OCI-M2 (cell line): Measurements from ENCODE around the gene ST3GAL5.
A peak's percentile ranks its signal among the peaks of the same experiment; 100 is the strongest.
"Not testable (repeated sequence)": the region's sequence is repeated elsewhere in the genome, so short reads cannot be mapped to it uniquely, and the experiment has no call there.

Experiments used
- DNase-seq: peaks from one replicate; lab custom pipeline; 2025; ENCODE audit not compliant: unreplicated experiment; lab: John Stamatoyannopoulos, UW

ST3GAL5 gene

GRCh38 chr2:85888684-85889626 is at the start of gene ST3GAL5:
Gene ST3GAL5, minus strand, starts transcription at chr2:85888990. Its CDS starts 85 bp downstream, at chr2:85888905.
- peak; percentile 25 for DNase-seq

- no peak for DNase-seq
Measured at GRCh38 chr2:85938456-85938855, 49.7 kb upstream of the ST3GAL5 start.

DNA sequence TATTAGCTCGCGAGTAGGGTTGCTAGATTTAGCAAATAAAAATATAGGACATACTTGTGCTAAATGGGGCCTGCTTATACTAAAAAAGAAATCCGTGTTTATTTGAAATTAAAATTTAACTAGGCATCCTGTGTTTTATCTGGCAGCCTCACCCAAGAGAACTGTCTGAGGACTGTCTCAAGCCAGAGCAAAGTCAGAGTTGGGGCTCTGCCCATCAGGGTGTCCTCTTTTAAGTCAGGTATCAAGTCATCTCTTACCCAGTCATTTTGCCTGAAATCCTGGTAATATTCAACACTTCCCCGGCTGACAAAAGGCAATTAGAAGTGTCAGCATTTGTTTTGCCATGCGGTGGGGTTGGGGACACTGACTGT is 48.3 kb upstream of the ST3GAL5 start:
- DNase-seq = no peak

DNA sequence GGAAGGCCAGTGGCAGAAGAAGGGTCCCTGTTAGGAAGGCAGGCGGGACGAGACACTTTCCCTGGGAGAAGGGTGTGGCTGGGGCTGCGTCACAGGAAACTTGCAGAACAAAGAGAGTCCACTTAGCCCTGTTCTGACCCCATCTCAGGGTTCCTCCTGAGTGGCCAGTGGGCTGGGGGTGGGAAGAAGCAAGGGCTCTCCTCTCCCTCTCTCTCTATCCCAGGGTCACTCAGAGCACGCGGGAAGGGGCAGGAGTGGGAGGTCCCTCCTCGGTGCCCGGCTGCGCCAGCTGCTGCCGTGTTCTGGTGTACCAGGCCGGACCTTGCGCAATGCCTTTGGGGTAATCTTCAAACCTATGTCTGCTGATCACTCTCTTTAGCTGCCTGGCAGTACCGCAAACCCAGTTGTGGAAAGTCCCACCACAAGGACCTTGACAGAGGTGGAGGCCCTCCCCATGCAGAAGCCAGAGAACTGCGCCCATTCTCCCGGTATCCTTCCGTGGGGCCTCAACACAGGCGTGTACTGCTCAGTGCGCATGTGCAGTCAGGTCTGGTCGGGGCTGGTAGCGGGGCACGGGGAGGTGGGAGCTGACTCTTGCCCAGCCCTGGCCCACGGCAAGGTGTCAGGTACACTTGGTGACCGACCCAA is 47.8 kb upstream of the ST3GAL5 start:
- DNase-seq = no peak

DNA sequence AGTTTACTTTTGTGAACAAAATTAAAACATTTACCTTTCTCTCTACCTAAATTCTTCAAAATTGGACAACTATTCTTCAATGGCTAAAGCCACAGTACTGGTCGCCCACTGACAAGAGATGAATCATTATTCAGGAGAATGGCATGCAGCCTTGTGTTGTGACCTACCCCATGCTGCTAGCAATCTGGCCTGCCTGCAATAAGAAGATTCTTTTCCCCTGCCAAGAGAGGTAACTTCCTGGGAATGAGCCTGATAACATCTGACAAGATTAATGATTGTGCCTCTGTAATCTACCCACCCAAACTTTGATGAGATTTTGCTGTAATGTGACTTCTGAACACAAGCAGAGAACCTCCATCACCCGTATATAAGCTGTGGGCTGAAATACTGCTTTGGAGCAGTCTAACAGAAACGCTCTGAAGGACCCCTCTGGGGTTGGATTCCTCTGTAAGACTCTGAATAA is 47.0 kb upstream of the ST3GAL5 start:
- DNase-seq = no peak

GRCh38 chr2:85935170-85935745 is 46.5 kb upstream of the ST3GAL5 start:
- DNase-seq = no peak

DNA sequence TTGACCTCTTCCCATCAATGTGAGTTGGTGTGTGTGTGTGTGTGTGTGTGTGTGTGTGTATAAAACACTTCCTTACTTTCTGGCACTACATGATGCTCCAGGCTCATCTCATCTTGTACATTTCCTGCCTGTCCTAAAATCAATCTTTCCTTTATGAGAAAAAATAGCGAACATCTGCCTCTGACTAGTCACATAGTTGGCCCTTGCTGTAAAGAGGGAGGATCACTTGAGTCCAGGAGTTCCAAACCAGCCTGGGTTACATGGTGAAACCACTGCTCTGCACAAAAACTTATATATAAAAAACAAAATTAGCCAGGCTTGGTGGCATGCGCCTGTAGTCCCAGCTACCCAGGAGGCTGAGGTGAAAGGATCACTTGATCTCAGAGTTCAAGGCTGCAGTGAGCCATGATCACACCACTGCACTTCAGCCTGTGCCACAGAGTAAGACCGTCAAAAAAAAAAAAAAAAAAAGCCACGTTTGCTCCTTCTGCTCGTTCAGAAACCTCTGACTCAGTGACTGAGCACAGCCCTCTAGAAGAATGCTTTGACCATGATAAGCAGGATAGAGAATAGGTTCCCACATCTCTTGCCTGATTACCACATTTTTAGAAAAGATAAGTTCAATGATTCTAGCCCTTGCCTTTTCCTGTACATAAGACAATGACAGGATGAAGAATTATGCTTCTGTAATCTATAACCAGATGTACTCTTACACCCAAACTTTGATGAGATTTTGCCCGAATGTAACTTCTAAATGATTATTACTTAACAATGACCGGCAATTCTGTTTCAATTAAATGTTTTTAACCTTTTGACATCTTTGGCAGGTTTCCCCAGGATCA is 45.2 kb upstream of the ST3GAL5 start:
- DNase-seq = peak; percentile 27

GRCh38 chr2:85931151-85931550 is 42.4 kb upstream of the ST3GAL5 start:
- DNase-seq = not testable (repeated sequence)

- DNase-seq = no peak
Measured at GRCh38 chr2:85930129-85931124, 41.6 kb upstream of the ST3GAL5 start.

DNA sequence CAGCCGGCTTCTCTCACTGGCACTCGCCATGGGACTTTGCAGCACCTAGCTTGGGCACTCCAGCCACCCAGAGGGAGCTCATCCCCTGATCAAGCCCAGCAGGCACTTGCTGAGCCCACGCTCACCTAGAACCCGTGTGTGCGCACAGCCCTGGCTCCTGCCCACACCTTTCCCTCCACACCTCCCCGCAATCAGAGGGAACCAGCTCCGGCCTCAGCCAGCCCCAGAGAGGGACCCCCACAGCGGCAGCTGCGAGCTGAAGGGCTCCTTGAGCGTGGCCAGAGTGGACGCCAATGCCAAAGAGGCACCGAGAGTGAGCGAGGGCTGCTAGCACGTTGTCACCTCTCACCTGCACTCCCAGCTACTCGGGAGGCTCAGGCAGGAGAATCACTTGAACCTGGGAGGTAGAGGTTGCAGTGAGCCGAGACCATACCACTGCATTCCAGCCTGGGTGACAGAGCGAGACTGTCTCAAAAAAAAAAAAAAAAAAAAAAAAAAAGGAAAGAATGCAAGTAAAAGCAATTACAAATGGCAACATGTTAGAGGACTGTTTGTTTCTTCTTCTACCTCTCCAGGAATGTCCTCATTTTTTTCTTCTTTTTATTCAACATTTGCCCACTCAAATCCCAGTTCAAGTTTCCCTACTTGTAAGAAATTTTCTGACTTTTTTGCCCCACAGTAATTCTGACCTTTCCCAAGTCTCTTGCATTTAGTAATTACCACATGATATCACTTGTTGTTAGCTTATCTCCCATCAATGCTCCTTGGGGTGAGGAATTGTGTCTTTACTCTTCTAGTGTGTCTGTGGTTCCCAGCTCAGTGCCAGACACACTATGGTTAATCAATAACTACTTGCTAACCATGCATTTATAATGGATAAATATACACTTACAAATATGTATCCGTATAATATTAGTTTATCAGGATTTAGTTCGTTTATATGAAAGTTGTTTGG is 40.6 kb upstream of the ST3GAL5 start:
- DNase-seq = no peak

DNA sequence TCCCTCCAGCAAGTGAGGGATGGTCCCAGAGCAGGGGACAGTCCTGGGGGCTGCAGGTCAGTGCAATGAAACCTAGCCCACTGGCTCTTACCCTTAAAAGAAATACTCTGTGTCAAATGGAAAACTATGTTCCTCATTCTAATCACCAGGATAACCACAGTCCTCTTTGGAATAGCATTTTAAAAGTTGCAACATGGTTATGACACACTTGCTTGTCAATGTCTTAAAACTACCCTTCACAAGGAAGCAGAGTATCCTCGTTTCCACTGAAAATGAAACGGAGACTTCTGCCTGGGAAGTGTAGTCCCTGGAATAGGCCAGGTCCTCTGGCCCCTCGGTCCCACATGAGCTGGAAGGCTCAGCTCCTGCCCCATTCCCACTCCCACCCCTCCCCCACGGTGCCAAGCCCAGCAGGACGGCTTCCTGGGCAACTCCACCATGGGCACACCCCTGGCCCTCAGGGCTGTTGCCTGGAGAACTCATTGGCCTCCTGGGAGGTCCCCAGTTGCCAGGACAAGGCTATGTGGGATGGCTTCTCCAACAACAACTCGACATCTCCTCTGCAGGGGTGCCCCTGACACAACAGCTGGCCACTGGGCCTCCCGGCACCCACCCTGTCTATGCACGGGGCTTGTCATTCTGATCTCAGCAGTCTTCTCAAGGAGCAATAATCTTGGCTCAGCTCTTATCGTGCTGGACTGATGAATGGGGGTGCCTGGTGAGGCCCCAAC is 38.3 kb upstream of the ST3GAL5 start:
- DNase-seq = no peak

GRCh38 chr2:85926526-85926925 is 37.7 kb upstream of the ST3GAL5 start:
- no peak for DNase-seq

DNA sequence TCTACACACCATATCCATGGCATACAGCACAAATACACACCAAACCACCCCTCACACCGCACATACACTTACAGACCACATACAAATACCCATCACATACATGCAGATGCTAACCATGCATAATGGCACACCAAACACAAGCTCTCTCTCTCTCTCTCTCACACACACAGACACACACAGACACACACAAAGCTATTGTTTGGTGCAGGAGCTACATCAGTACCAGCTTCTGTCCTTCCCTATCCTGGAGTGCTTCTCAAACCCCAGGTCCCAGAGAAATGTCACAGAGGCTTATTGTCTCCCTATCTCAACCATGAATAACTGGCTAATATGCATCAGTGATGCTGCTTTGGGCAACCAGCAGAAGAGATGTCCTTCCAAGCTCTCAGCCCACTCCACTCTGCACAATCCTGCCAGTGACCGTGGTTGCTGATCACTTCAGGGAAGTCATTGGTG is 36.5 kb upstream of the ST3GAL5 start:
- no peak for DNase-seq

GRCh38 chr2:85924522-85924921 is 35.7 kb upstream of the ST3GAL5 start:
- no peak for DNase-seq

DNA sequence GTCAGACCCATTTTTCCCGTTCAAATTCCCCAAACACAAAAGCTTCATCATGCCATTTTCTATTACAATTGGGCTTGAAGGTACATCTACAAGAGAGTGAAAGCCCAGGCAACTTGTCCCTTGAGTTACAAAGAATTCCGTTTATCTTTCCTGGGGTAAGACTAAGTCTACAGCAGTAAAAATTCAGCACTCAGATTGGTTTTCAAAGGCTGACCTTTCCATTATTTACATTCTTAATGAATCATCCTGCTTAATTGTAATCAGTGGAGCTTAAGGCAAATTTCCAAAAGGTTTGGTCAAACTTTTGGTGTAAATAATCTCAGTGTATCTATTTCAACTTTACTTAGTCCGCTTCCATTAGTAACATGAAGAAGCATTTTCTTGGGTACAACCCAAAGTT is 33.4 kb upstream of the ST3GAL5 start:
- no peak for DNase-seq

GRCh38 chr2:85921659-85922058 is 32.9 kb upstream of the ST3GAL5 start:
- DNase-seq = no peak

DNA sequence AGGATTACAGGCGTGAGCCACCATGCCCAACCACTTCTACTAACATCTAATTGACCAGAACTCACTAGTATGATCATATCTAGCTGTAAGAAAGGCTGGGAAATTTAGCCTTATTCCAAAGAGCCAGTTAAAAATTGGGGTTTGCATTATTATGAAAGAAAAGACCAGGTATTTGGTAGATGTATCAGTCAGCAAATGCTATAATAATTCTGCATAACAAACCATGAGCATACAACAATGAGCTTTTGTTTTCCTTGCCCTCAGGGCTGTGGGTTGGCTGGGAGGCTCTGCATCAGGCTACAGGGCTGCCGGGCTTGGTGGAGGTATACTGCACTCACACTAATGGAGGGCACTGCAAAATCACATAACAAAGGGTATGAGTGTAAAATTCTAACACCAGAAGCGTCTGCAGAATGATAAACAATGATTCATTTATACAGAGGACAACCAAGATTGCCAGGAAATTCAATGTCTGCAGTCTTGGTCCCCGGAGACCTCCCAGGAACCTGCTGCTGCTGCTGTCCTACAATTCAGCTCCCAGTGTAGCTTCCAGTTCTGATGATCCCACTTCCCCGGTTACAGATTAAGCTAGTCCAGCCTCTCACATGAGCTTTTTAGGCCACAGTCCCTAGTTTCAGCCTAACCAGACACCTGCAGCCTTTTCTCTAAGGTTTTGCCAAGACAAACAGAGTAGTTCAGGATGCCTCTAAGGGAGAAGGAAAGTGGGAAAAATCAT is 32.2 kb upstream of the ST3GAL5 start:
- DNase-seq = no peak
